OCI-M1 (cell line): ENCODE data around the gene NINL.

Source experiments
- DNase-seq: peaks from one replicate; lab custom pipeline; 2025; lab: John Stamatoyannopoulos, UW

Gene NINL

DNA sequence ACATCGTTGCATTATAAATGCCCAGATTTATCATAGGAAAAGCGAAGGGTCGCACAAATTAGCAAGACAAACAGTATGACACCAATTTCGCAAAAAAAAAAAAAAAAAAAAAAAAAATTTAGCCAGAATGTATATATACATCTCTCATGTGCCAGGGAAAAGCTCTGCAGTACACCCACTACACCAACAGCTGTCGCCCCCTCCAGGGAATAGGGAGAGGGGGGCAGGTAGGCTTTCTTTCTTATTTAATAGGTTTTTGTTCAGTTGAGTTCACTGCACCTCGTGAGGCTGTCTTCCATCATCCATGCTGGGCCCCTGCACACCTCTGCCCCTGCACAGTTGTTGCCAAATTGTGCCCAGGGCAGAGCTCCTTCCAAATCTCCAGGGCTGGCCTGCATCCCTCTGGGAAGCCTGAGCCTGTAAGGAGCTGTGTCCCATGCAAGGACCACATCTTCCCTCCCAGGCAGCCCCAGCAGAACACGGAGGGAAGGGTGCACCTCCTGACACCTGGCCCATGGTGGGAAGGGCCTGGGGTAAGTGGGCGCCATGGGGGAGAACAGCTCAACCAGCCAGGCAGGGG, 85.4 kb downstream of the NINL start:
- DNase-seq = peak; percentile 7

DNA sequence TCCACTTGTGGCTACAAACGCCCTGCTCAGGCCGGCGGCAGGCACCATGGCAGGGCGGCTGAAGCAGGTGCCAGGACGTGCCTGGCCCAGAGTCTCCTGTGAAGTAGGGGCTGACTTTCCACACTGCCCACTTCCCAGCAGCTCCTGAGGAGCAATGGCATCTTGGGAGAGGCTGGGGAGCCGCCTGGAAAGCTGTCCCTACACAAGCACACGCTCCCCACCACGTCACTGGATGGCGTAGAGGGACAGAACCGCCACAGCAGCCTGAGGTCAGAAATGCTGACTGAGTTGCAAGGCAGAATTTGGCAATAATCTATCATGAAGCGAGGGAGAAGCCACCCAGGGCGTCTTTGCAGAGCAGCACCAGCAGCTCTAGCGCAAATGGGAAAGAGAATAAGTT, 86.3 kb downstream of the NINL start:
- no peak for DNase-seq

DNA sequence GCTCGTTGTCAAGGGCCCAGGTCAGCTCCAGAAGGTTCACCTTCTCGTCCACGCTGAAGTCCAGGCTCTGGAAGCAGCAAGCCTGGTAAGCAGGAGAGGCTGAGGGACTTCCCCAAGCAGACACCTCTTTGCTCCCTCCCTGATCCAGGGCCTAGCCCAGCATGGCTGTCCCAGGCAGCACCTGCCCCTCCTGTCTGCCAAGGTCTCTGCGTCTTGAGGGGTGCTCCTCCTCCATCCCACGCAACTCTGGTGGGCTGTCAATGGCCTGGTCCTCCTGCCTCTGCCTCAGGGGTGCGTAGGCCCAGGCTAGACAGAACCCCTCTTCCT, 87.1 kb downstream of the NINL start:
- no peak for DNase-seq

DNA sequence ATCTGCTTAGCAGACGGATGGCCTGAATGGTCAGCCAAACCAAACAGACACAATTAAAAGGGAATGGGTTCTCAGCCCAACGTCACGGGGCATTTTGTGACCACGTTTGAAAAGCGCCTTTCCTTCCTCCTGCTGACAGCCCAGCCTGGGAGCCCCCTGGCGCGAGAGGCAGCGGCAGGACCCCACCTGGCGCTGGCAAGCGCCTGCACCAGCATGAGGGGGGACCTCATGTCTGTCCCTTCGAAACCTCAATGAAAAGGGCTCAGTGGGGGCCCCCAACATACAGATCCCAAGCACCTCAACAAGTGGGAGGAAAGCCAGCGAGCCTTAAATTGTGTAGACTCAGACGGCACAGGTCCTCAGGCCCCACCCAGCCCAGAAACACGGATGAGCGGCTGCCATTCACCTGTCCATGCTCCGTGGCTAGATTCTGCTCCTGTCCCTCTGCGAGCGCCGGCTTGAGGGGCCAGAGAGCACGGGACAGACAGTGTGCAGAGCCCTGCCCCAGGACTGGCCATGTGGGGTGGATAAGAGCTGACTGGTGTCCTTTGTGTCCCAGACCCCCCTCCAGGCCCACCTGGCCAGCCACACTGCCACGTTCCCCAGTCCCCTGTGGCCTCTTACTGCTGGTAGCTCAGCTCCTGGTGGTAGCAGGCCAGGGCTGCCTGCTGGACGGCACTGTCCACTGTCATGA, 87.6 kb downstream of the NINL start:
- DNase-seq = no peak

DNA sequence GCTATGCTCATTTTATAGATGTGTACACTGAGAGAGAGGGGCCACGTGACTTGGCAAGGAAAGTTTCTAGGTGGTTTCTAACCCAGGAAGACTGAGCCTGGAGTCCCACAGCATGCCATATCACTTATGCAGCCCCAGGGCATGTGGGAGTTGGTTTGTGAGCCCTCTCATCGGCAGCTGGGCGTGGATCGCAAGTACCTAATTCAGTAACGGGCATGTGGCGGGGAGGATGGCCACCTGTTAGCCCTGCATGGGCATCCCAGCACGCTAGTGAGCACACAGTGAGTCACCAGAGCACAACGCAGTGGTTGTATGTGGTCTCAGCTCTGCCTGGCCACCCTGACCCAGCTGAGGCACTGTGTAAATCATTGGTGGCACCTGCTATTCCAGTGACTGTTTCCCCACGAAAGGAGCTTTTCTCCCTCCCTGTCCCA, 88.3 kb downstream of the NINL start:
- no peak for DNase-seq

DNA sequence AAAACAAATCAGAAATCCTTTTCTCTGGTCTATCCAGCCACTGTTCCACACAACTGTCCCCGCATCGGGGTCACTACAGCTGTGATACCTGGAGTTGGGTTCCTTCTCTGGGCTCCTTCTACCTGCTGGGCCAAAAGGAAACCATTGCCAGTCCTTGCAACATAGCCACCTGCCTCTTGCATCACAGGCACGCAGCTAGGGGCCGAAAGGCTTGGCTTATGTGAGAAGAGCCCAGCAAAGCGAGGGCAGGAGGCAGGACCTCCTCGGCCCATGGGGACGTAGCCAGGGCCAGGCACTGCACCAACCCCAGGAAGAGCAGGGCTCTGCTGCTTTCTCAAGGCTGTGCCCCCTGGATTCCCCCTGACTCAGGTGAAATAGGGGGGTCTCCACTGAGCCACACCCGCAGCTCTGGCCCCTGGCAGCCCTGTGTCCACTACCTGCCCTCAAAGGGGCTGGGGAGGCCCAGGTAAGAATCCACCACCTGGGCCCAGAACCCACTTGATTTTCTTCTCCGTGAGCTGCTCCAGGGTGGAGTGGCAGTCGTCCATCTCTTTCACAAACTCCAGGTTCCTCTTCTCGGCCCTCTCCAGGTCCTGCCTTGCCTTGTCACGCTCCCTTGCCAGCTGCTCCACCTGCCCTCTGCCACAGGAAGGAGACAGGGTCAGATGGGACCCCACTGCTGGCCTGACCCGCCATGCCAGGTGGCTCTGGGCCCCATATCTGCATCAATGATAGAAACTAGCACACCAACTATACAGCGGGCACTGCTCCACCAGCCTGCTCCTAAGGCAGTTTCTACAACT, 89.0 kb downstream of the NINL start:
- no peak for DNase-seq

DNA sequence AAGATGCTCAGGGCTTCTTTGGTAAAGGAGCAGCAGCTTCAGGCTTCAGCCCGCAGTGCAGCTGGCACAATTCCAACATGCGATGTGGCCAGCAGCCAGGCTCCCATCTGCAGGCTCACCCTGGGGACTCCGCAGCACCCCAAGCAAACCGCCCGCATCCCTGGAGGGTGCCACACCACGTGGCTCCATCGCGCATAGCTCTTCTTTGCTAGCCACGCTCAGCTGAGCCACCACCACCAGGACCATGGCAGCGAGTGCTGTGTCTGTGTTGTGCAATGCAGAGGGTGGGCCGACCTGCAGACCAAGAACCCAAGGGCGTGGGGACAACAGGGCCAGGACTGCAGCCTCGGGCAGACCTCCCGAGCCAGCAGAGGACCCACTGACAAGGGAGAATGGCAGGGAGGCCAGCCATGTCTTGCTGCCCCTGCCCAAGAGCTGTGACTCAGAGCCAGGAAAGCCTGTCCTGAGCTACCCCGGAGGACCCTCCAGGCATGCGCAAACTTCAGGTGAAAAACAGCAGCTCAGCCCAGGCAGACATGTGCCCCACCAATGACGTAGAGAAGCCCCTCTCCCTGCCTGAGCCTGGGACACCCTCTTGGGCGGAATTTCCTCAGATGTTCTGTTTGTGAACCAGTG, 90.0 kb downstream of the NINL start:
- DNase-seq = no peak

DNA sequence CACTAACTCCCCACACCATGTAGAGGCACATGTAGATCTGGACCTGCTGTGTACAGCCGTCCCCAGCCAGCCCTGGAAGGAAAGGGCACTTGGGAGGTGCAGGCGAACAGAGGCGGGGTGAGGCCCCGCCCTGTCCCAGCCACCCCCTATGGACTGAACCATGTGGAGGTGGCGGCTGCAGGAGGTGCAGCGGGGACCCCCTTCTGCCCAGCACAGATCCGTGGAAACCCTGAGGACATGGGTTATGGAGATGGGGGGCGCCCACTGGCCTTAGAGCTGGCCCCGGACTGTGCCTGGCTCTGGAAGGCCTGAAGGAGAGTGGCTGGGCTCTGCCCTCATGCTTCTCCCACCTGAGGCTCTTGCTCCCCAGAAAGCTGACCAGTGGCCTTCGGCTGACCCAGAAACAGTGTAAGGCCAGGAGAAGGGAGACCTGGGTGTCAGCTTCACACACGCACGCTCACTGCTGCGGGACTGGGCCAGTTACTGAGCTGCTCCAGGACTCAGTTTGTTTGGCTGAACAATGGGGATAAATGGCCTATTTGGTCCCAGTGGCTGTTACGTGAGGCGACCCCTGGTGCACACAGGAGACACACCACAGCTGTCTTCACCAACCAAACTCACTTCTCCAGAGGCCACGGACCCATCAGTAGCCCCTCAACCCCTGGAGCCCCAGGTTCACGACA, 90.7 kb downstream of the NINL start:
- DNase-seq = no peak

DNA sequence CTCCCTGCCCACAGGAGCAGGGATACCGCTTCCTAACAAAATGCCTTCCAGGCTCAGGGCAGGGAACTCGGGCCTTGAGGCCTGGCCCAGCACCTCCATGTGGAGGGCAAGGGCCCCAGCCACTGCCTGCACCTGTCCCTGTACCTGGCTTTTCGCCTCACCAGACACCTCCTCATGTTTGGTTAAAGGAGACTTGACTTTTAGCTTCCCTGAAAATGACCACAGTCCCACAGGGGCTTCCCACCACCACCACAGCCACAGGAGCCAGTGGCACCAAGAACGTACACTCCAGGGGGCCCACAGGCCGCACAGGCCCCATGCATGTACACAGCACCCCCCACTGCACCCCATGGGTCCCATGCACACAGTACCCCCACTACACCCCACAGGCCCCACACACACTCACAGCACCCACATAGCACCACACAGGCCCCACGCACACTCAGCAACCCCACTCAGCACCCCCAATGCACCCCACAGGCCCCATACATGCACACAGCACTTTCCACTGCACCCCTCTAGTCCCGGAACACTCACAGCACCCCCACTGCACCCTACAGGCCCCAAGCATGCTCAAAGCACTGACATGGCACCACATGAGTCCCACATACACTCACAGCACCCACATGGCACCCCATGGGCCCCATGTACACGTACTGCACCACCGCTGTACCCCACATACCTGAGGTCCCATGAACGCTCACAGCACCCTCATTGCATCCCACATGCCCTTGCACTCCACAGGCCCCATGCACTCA, 91.4 kb downstream of the NINL start:
- no peak for DNase-seq

DNA sequence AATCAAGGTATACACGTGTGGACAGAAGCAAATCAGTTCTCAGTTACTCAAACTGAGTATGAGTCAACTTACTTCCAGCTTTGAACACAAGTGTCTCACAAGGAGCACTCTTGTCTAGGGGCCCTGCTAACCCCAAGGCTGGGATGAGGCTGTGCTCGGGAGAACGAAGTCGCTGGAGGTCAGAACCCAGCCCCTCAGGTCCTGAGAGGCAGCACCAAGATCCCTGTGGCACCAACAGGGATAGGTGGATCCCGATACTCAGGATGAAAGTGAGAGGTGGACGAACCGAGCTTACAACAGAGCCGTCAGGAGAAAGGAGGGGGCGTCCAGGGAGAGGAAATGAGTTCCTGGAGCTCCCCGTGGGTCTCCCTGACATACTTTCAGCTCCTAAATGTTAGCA, 92.2 kb downstream of the NINL start:
- DNase-seq = no peak

DNA sequence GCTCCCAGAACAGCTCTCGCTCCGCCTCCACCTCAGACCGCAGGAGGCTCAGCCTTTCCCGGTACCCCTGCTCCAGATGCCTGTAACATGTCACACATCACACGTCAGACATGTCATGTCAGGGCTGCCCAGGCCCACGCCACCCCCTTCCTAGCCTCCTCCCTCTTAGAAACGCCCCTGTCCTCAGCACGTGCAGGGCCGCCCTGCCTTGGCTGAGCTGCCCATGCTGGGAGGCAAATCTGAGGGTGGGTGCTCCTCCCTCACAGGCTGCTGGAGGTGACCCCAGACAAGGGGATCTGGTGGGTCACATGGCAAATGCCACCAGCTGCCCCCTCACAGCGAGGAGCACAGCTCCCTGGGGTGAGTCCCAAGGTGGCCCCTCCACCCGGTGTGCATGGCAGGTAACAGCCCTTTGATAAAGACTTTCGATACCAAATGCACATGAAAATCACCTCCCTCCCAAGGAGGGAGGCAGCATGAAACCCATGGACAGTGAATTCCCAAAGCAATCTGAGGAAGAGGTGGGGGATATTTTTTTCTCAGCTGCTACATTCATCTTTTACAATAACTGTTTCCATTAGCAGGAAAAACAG, 93.8 kb downstream of the NINL start:
- DNase-seq = no peak

DNA sequence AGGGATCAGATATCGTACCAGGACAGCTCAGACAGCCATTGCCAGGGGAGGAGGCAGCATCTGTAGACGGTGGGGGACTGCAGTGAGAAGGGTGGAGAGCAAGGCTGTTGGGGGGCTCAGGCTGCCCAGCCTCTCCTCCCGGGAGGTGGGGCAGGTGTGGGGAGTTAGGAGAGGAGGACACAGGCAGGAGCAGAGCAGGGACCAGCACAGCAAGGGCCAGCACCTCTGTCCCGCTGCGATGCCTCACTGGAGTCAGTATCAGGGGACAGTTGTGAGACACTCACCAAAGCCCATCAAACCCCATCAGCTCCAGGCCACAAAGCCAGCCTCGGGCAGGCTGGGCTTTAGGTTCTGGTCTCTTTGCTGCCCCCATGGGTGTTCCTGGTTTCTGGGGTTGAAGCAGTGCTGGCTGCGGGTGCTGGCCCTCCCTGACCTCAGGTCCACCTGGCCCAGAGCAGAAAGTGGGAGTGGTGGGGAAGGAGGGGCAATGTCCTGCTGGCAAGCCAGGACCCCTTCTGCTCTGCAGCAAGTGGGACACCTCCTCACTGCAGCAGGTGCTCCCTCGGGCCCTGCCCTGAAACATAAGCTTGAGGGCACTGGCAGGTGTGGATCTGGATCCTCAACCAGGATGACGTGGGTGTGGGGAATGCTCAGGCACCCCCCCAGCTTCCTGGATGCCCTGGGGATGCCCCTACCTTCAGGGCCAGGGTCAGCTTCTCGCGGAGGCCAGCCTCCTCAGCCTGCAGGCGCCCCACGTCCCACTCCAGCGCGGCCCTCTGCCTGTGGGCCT, 94.5 kb downstream of the NINL start:
- no peak for DNase-seq

DNA sequence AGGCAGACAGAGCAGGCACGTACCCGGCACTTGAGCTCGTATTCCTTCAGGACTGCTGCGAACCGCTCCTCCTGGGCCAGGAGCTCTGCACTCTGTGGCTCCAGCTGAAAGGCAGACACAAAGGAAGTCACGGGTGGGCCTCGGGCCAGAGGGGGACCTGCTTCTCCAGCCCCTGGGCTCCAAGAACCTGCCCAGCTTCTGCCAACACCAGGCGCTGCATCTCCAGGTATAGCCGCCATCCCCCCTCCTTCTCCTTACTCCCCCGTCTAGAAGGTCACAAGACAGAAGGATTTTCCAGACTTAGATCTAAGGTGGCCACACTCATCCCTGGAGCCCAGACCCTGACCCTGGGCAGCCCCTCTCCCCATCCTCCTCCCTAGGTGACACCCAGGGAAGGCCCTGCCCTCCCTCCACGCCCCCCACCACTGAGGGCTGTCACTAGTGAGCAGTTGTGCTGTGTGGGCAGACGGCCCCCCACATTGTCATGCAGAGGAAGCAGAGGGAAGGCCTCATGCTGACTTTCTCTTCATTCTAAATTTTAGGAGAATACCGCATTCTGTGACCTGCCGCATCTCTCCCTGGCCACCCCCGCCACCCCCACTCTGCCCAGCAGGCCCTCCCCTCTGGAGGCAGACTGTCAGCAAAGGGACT, 96.0 kb downstream of the NINL start:
- no peak for DNase-seq

DNA sequence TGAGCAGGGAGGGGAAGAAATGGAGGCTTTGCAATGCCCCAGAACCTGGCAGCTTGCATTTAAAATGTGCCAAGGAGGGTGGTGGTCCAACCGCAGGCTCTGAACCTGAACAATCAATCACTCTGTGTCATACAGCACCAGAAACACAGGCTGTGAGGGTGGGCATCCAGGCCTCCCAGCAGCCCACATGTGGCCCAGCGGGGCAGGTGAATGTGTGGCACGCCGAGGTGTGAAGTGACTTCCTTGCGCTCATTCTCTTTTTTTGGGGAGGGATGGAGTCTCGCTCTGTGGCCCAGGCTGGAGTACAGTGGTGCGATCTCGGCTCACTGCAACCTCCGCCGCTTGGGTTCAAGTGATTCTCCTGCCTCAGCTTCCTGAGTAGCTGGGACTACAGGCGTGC, 97.4 kb downstream of the NINL start:
- no peak for DNase-seq

DNA sequence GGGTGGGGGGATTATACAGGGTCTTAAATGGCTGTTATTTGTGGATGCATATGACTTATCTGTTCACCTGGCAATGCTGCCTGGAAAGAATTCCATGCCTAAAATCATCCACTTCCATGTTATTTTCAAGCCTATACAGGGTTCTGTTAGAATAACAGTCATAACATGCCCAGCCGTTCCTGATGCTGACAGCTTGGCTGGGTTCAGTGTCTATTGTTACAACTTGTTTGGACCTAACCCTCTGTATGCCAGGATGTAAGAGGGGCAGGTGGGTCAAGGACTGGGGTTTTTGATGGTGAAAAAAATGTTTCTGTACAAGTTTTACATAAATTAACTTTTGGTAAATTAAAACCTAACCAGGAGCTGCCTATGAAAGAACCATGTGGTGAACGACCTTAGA, 98.0 kb downstream of the NINL start:
- DNase-seq = no peak

DNA sequence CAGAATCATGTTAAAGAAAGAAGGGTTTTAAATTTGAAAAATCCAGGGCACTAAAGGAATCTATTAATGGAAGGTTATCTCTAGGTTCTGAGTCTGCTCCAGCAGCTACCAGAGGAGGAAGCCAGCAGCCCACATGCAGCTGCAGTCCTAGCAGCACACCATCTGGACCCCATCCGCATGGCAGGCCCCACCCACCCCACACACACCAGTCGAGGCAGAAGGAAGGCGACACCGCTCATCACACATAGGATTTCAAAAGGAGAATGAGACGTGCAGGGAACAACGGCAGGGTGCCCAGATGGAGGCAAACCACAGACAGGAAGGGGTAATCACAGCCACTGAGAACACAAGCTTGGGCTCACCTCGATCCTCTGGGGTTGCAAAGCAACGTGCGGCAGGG, 99.0 kb downstream of the NINL start:
- DNase-seq = no peak

DNA sequence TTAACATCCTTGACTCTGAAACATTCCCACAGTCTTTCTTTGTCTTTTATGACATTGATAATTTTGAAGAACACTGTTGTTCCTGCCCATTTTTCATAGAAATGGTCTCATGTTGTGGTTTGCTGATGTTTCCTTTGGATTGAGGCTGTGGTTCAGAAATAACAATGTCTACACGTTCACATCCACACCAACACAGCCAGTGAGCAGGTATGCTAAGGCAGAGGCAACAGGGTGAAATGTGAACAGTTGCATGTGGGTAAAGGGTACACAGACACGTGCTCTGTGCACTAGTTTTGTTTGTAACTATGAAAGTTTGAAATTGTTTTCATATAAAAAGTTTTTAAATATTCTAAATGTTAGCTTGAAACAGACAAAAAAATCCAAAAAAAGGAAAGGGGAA, 99.5 kb downstream of the NINL start:
- no peak for DNase-seq

DNA sequence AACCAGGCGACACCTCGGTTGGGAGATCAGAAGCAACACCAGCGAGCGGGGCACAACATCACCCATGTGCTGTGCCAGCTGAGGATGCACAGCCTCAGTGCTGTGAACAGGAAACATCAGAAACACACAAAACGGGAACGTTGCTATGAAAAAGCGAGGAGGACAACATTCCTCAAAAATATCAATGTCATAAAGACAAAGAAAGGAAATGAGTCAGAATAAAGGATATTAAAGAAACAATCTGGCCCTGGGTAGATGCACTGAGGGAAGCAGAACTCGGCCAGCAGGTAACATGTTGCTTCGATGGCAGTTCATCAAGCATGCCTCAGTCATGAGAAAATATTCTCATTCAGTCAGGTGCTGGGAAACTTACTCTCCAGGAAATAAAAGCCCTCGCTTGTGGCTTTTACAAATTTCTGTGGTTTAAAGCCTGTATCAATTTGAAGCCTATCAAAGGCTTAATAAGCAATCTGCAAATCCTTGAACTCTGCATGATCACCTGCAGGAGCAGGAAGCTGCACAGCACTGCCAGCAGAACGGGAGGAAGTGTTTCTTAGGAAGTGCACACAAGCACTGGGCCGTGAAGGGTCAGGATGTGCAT, 100.3 kb downstream of the NINL start:
- DNase-seq = no peak

DNA sequence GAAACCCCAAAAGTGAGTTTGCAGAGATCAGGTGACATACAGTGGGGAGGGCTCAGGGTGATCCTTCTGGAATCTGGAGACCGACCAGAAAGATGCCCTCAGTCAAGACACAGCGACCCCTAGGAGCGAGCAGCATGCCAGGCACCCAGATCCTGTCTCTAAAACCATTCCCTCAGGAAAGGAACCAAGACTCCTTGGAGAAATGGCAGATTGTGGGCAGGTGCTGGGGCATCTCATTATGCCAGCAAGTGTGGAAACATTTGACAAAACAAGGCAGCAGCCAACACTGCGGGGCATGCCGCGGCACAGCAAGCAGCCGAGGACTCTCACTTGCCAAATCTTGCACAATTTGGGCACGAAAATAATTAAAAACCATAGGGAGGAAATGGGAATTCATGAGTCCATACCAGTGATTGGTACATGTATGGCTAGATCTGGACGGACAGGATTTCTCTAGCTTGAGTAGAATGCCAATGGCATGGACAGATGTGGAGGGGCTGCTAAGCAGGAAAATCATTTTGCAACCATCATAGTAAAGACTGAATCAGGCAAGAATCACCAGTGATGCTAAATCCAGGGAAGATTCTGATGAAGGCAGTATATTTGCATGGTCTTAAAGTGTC, 101.0 kb downstream of the NINL start:
- DNase-seq = no peak
